OCI-LY7 (cell line): ENCODE measurements around the gene CTBP1.

Experiments
- CTCF ChIP-seq: fragments of 200-600 bp; sonication (generic); conservative IDR thresholded peaks from 2 replicates; pipeline ENCODE4 v1.5.1; 2014; ENCODE audit warnings: mild to moderate bottlenecking, antibody characterized with exemption, low read length, moderate library complexity, mixed read lengths
- EZH2phosphoT487 ChIP-seq: fragments of 200-600 bp; sonication (generic); IDR thresholded peaks from 2 replicates; pipeline ENCODE4 v1.6.1; 2018; ENCODE audit warnings: low read depth, borderline replicate concordance, mild to moderate bottlenecking, mixed run types, antibody characterized with exemption, low read length, moderate library complexity, mixed read lengths

- TF ChIP-seq CTCF, result no peak
- no peak for TF ChIP-seq EZH2phosphoT487
Measured at GRCh38 chr4:1216076-1216614, 32.8 kb downstream of the CTBP1 start.
